Stimulated activated CD8-positive, alpha-beta memory T cell treated with anti-CD3 and anti-CD28 coated beads, Interleukin-4, amount 100 ng/mL, for 48 hours (primary cell): ENCODE data around the gene SMR3A.

Experiments
- DNase-seq: peaks from one replicate; pipeline ENCODE4 v3.0.0-alpha.2; 2020

Gene SMR3A

GRCh38 chr4:70360460-70360859 is at the start of gene SMR3A:
Gene SMR3A (plus strand): TSS chr4:70360760. CDS start chr4:70362116, 1,356 bp downstream.
- DNase-seq, result no peak

- DNase-seq, result no peak
These were observed 46.8 kb upstream of the SMR3A start for GRCh38 chr4:70313736-70314135.

- DNase-seq, result no peak
These were observed 44.6 kb upstream of the SMR3A start for GRCh38 chr4:70315928-70316327.

- no peak for DNase-seq
These were observed 34.5 kb upstream of the SMR3A start for GRCh38 chr4:70326052-70326451.

GRCh38 chr4:70334681-70335080 is 25.9 kb upstream of the SMR3A start, which contains the start of gene CABS1:
Gene CABS1 (plus strand): TSS chr4:70334981. CDS start chr4:70335040, 59 bp downstream.
- no peak for DNase-seq

GRCh38 chr4:70336043-70336442 is 24.5 kb upstream of the SMR3A start:
- no peak for DNase-seq

GRCh38 chr4:70337886-70338420 is 22.6 kb upstream of the SMR3A start:
- no peak for DNase-seq

- no peak for DNase-seq
These were observed 4.4 kb upstream of the SMR3A start for GRCh38 chr4:70356185-70356584.

GRCh38 chr4:70359115-70359661 is 1.4 kb upstream of the SMR3A start:
- no peak for DNase-seq

- no peak for DNase-seq
These were observed 3.4 kb downstream of the SMR3A start for GRCh38 chr4:70364002-70364401.

GRCh38 chr4:70365479-70365878 is 4.9 kb downstream of the SMR3A start:
- DNase-seq, result no peak

- no peak for DNase-seq
These were observed 7.3 kb downstream of the SMR3A start for GRCh38 chr4:70367813-70368212.

- no peak for DNase-seq
These were observed 11.4 kb downstream of the SMR3A start for GRCh38 chr4:70371987-70372386.

- no peak for DNase-seq
These were observed 12.2 kb downstream of the SMR3A start for GRCh38 chr4:70372760-70373159.

GRCh38 chr4:70380578-70380977 is 20.0 kb downstream of the SMR3A start:
- no peak for DNase-seq

GRCh38 chr4:70382691-70383181 is 22.2 kb downstream of the SMR3A start, which contains the start of gene SMR3B:
Gene SMR3B (plus strand): TSS chr4:70383131. CDS start chr4:70384511, 1,380 bp downstream.
- DNase-seq, result no peak

GRCh38 chr4:70392057-70392776 is 31.7 kb downstream of the SMR3A start:
- DNase-seq, result no peak

- no peak for DNase-seq
These were observed 37.0 kb downstream of the SMR3A start, which contains the start of gene OPRPN for GRCh38 chr4:70397580-70397979. Gene OPRPN (plus strand): TSS chr4:70397940. CDS start chr4:70399286, 1,346 bp downstream.

GRCh38 chr4:70399319-70399718 is 38.8 kb downstream of the SMR3A start:
- DNase-seq, result no peak

- no peak for DNase-seq
These were observed 42.2 kb downstream of the SMR3A start for GRCh38 chr4:70402762-70403161.

- no peak for DNase-seq
These were observed 45.2 kb downstream of the SMR3A start for GRCh38 chr4:70405765-70406164.
